CD4-positive, alpha-beta T cell treated with Interleukin-6 for 4 hours (primary cell): Measurements from ENCODE around the gene RIT2.

Source experiments
- DNase-seq: peaks from one replicate; pipeline ENCODE4 v3.0.0-alpha.2; 2020; ENCODE audit warnings: mixed read lengths

The RIT2 gene

GRCh38 chr18:43080671-43081070 is 34.8 kb downstream of the RIT2 start:
- no peak for DNase-seq

- no peak for DNase-seq
Measured at GRCh38 chr18:43079422-43079821, 36.1 kb downstream of the RIT2 start.

- no peak for DNase-seq
Measured at GRCh38 chr18:43078478-43079092, 36.9 kb downstream of the RIT2 start.

GRCh38 chr18:43077510-43078308 is 37.8 kb downstream of the RIT2 start:
- DNase-seq: no peak

GRCh38 chr18:43073771-43074170 is 41.7 kb downstream of the RIT2 start:
- DNase-seq: no peak

GRCh38 chr18:43068781-43069180 is 46.7 kb downstream of the RIT2 start:
- DNase-seq: no peak

- no peak for DNase-seq
Measured at GRCh38 chr18:43067570-43067969, 47.9 kb downstream of the RIT2 start.

GRCh38 chr18:43061816-43062215 is 53.7 kb downstream of the RIT2 start:
- DNase-seq: no peak

GRCh38 chr18:43061318-43061717 is 54.2 kb downstream of the RIT2 start:
- no peak for DNase-seq

- no peak for DNase-seq
Measured at GRCh38 chr18:43060020-43060419, 55.5 kb downstream of the RIT2 start.

GRCh38 chr18:43054815-43055519 is 60.5 kb downstream of the RIT2 start:
- DNase-seq: no peak

- DNase-seq: no peak
Measured at GRCh38 chr18:43049021-43049420, 66.5 kb downstream of the RIT2 start.

- DNase-seq: no peak
Measured at GRCh38 chr18:43046322-43046721, 69.2 kb downstream of the RIT2 start.

- no peak for DNase-seq
Measured at GRCh38 chr18:43043626-43044025, 71.9 kb downstream of the RIT2 start.

GRCh38 chr18:43040281-43040680 is 75.2 kb downstream of the RIT2 start:
- no peak for DNase-seq

GRCh38 chr18:43034683-43035500 is 80.6 kb downstream of the RIT2 start:
- DNase-seq: no peak

- DNase-seq: no peak
Measured at GRCh38 chr18:43031169-43031568, 84.3 kb downstream of the RIT2 start.

GRCh38 chr18:43029414-43029813 is 86.1 kb downstream of the RIT2 start:
- no peak for DNase-seq

GRCh38 chr18:43022874-43023273 is 92.6 kb downstream of the RIT2 start:
- no peak for DNase-seq

GRCh38 chr18:43017622-43018021 is 97.9 kb downstream of the RIT2 start:
- DNase-seq: no peak

- DNase-seq: no peak
Measured at GRCh38 chr18:43013486-43013885, 102.0 kb downstream of the RIT2 start.

- no peak for DNase-seq
Measured at GRCh38 chr18:43012951-43013350, 102.5 kb downstream of the RIT2 start.

- no peak for DNase-seq
Measured at GRCh38 chr18:43010611-43011010, 104.9 kb downstream of the RIT2 start.
